ENCODE data around the gene ZNF879.

Gene ZNF879

GRCh38 chr5:178986326-178986960 lies 37.2 kb upstream of the ZNF879 start:
- Mint-ChIP-seq H3K4me1 (no peaks in the 10 kb centered on the region), H3K9me3 (peaks cover 50% of the 10 kb centered on the region), H3K27ac (no peak overlapping the region), H3K27me3 (ENCODE audit: low read depth) (peaks cover 15% of the 10 kb centered on the region), H3K36me3 (ENCODE audit: low read depth) (peaks cover 4% of the 10 kb centered on the region), H3K4me3 (no peak overlapping the region)
- no peak for TF ChIP-seq CTCF (IDR thresholded peaks at IDR 0.05; ENCODE audit: unreplicated experiment in 3 of 3)

- no peak for TF ChIP-seq CTCF (IDR thresholded peaks at IDR 0.05; ENCODE audit: unreplicated experiment in 3 of 3)
- no peak overlapping the region for H3K27ac Mint-ChIP-seq
- no peak overlapping the region for H3K4me3 Mint-ChIP-seq
- peaks cover 39% of the 10 kb centered on the region for H3K9me3 Mint-ChIP-seq
- peaks cover 4% of the 10 kb centered on the region for H3K36me3 Mint-ChIP-seq (ENCODE audit: low read depth)
- peaks cover 32% of the 10 kb centered on the region for H3K27me3 Mint-ChIP-seq (ENCODE audit: low read depth)
- no peaks in the 10 kb centered on the region for H3K4me1 Mint-ChIP-seq
Observed at GRCh38 chr5:178988436-178989220, 35.0 kb upstream of the ZNF879 start.

- no peak overlapping the region for H3K27ac Mint-ChIP-seq
- H3K4me3 Mint-ChIP-seq = no peak overlapping the region
- H3K36me3 Mint-ChIP-seq (ENCODE audit: low read depth) = peaks cover 4% of the 10 kb centered on the region
- peaks cover 36% of the 10 kb centered on the region for H3K9me3 Mint-ChIP-seq
- no peaks in the 10 kb centered on the region for H3K4me1 Mint-ChIP-seq
- H3K27me3 Mint-ChIP-seq (ENCODE audit: low read depth) = peaks cover 39% of the 10 kb centered on the region
- no peak for TF ChIP-seq CTCF (IDR thresholded peaks at IDR 0.05; ENCODE audit: unreplicated experiment in 3 of 3)
Observed at GRCh38 chr5:178989311-178989710, 34.3 kb upstream of the ZNF879 start.

- no peak for TF ChIP-seq CTCF (IDR thresholded peaks at IDR 0.05; ENCODE audit: unreplicated experiment in 3 of 3)
- Mint-ChIP-seq H3K4me3 (no peak overlapping the region), H3K27me3 (ENCODE audit: low read depth) (peaks cover 45% of the 10 kb centered on the region), H3K9me3 (peaks cover 36% of the 10 kb centered on the region), H3K4me1 (peaks cover 4% of the 10 kb centered on the region), H3K27ac (no peak overlapping the region), H3K36me3 (ENCODE audit: low read depth) (peaks cover 4% of the 10 kb centered on the region)
Observed at GRCh38 chr5:178990491-178990890, 33.1 kb upstream of the ZNF879 start.

- H3K27me3 Mint-ChIP-seq (ENCODE audit: low read depth) = peaks cover 55% of the 10 kb centered on the region
- H3K4me1 Mint-ChIP-seq = peaks cover 6% of the 10 kb centered on the region
- no peak for TF ChIP-seq CTCF (IDR thresholded peaks at IDR 0.05; ENCODE audit: unreplicated experiment in 3 of 3)
- H3K9me3 Mint-ChIP-seq = peaks cover 31% of the 10 kb centered on the region
- H3K4me3 Mint-ChIP-seq = no peak overlapping the region
- H3K27ac Mint-ChIP-seq = no peak overlapping the region
- peaks cover 4% of the 10 kb centered on the region for H3K36me3 Mint-ChIP-seq (ENCODE audit: low read depth)
Observed at GRCh38 chr5:178991190-178992145, 32.1 kb upstream of the ZNF879 start.
